ENCODE data around the gene FAM135A. TPM values are rescaled to one million over a fixed set of nuclear protein-coding genes. Genes with fewer than 3 reads are reported as not detected.

The FAM135A gene
- total and polyA plus RNA-seq, 2 donors (not counting 1 experiment from before 2014, with no cell fraction given), result 3.9 to 30.6 TPM

DNA sequence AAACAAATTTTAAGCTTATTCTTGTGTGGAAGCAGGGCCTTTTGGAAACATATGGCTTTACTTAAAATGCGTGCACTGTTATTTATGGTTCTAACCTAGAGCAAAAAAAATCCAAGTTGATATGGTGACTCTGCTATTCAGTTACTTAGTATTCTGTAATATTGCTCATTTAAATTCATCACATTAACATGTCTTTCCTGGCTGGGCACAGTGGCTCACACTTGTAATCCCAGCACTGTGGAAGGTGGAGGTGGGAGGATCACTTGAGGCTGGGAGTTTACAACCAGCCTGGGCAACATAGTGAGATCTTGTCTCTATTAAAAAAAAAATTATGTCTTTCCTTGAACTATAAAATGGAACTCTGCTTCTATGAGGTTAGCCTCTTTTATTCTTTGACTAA, 95.6 kb downstream of the FAM135A start:
- H3K27ac Mint-ChIP-seq, result no peak overlapping the region
- Histone ChIP-seq H3K4me1 (ENCODE audit: control insufficient read depth in 2 of 2, insufficient read depth in 2 of 2, low read length in 2 of 2) (no peaks in the 10 kb centered on the region), H3K36me3 (replicated peaks in 1 of 2; ENCODE audit: control extremely low read depth in 1 of 2, control insufficient read depth in 1 of 2, extremely low read depth in 1 of 2, insufficient read depth in 2 of 2, low read length in 1 of 2) (peaks cover 2 to 5% of the 10 kb centered on the region in 2 experiments), H3K9me3 (ENCODE audit: control extremely low read depth in 1 of 3, control insufficient read depth in 2 of 3, insufficient read depth in 1 of 3, low read length in 2 of 3) (peaks cover 3 to 5% (median 4%) of the 10 kb centered on the region in 3 donors), H3K9ac (ENCODE audit: low read length) (no peak overlapping the region), H3K4me2 (replicated peaks; ENCODE audit: low read depth, low read length, poor library complexity, severe bottlenecking) (no peak overlapping the region), H3K27me3 (replicated peaks in 1 of 4; ENCODE audit: control extremely low read depth in 1 of 4, control insufficient read depth in 3 of 4, insufficient read depth in 4 of 4, low read length in 3 of 4) (no peaks in the 10 kb centered on the region), H3K27ac (ENCODE audit: low read length in 2 of 2) (no peak overlapping the region), H4K20me1 (ENCODE audit: control insufficient read depth, insufficient read depth, low read length, poor library complexity, severe bottlenecking) (no peaks in the 10 kb centered on the region), H3K79me2 (ENCODE audit: control insufficient read depth, insufficient read depth, low read length) (no peaks in the 10 kb centered on the region), H3K4me3 (ENCODE audit: control extremely low read depth in 1 of 5, extremely low read depth in 1 of 5, insufficient read depth in 1 of 5, low read depth in 2 of 5, low read length in 4 of 5) (no peak overlapping the region), H2AFZ (ENCODE audit: insufficient read depth, low read depth, low read length, poor library complexity, severe bottlenecking) (no peak overlapping the region)
- no peak overlapping the region for H3K4me3 Mint-ChIP-seq
- no peak for DNase-seq
- H3K9me3 Mint-ChIP-seq (ENCODE audit: insufficient read depth), result peaks cover 4% of the 10 kb centered on the region
- no peaks in the 10 kb centered on the region for H3K4me1 Mint-ChIP-seq
- POLR2A ChIA-PET, result no interaction called here
- WGBS (ENCODE audit: insufficient coverage), result no CpG with 5 or more reads among the region's 1 CpG
- CTCF ChIA-PET, result no interaction called here
- intact Hi-C loops (cut with micrococcal nuclease), result no loop called here
- H3K27me3 Mint-ChIP-seq, result no peaks in the 10 kb centered on the region
- ATAC-seq (ENCODE audit: low read depth), result no peak
- TF ChIP-seq EZH2 (IDR thresholded peaks at IDR 0.05; ENCODE audit: borderline replicate concordance, insufficient read depth, low read depth, low read length, poor library complexity, severe bottlenecking), result no peak
- TF ChIP-seq, protein P1, sequence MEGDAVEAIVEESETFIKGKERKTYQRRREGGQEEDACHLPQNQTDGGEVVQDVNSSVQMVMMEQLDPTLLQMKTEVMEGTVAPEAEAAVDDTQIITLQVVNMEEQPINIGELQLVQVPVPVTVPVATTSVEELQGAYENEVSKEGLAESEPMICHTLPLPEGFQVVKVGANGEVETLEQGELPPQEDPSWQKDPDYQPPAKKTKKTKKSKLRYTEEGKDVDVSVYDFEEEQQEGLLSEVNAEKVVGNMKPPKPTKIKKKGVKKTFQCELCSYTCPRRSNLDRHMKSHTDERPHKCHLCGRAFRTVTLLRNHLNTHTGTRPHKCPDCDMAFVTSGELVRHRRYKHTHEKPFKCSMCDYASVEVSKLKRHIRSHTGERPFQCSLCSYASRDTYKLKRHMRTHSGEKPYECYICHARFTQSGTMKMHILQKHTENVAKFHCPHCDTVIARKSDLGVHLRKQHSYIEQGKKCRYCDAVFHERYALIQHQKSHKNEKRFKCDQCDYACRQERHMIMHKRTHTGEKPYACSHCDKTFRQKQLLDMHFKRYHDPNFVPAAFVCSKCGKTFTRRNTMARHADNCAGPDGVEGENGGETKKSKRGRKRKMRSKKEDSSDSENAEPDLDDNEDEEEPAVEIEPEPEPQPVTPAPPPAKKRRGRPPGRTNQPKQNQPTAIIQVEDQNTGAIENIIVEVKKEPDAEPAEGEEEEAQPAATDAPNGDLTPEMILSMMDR (IDR thresholded peaks at IDR 0.05), result no peak

DNA sequence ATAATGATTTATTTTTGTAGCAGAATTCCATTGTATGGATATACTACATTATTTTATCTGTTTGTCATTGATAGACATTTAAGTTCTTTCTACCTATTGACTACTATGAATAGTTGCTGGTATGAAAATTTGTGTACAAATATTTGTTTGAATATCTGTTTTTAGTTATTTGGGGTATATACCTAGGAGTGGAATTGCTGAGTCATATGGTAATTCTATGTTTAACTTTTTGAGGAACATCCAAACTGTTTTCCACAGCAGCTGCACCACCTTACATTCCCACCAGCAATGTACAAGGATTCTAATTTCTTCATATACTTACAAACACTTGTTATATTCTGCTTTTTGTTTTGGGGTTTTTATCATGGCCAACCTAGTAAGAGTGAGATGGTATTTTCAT, 97.3 kb downstream of the FAM135A start:
- no peaks in the 10 kb centered on the region for H4K20me1 ChIP-seq (ENCODE audit: control insufficient read depth, insufficient read depth, low read length, poor library complexity, severe bottlenecking)
- H3K4me1 Mint-ChIP-seq, result no peaks in the 10 kb centered on the region

More for the DNA sequence above, 97.3 kb downstream of the FAM135A start:
- Mint-ChIP-seq H3K4me3 (no peak overlapping the region), H3K9me3 (ENCODE audit: insufficient read depth) (no peaks in the 10 kb centered on the region), H3K27me3 (no peaks in the 10 kb centered on the region), H3K27ac (no peak overlapping the region)
- Histone ChIP-seq H3K9me3 (ENCODE audit: control extremely low read depth in 1 of 3, control insufficient read depth in 2 of 3, insufficient read depth in 1 of 3, low read length in 2 of 3) (peaks cover 0 to 3% (median 0%) of the 10 kb centered on the region in 3 donors), H3K27me3 (replicated peaks in 1 of 4; ENCODE audit: control extremely low read depth in 1 of 4, control insufficient read depth in 3 of 4, insufficient read depth in 4 of 4, low read length in 3 of 4) (no peaks in the 10 kb centered on the region), H3K36me3 (replicated peaks in 1 of 2; ENCODE audit: control extremely low read depth in 1 of 2, control insufficient read depth in 1 of 2, extremely low read depth in 1 of 2, insufficient read depth in 2 of 2, low read length in 1 of 2) (peaks cover 0 to 2% of the 10 kb centered on the region in 2 experiments), H3K4me1 (ENCODE audit: control insufficient read depth in 2 of 2, insufficient read depth in 2 of 2, low read length in 2 of 2) (no peaks in the 10 kb centered on the region), H3K27ac (ENCODE audit: low read length in 2 of 2) (no peak overlapping the region), H3K79me2 (ENCODE audit: control insufficient read depth, insufficient read depth, low read length) (no peaks in the 10 kb centered on the region), H3K9ac (ENCODE audit: low read length) (no peak overlapping the region), H3K4me2 (replicated peaks; ENCODE audit: low read depth, low read length, poor library complexity, severe bottlenecking) (no peak overlapping the region), H3K4me3 (ENCODE audit: control extremely low read depth in 1 of 5, extremely low read depth in 1 of 5, insufficient read depth in 1 of 5, low read depth in 2 of 5, low read length in 4 of 5) (no peak overlapping the region), H2AFZ (ENCODE audit: insufficient read depth, low read depth, low read length, poor library complexity, severe bottlenecking) (no peak overlapping the region)
- intact Hi-C loops (cut with micrococcal nuclease), result no loop called here
- DNase-seq (no peak), ATAC-seq (ENCODE audit: low read depth) (no peak)
- TF ChIP-seq EZH2 (IDR thresholded peaks at IDR 0.05; ENCODE audit: borderline replicate concordance, insufficient read depth, low read depth, low read length, poor library complexity, severe bottlenecking), result no peak
- TF ChIP-seq, protein P1 (IDR thresholded peaks at IDR 0.05), result no peak
- POLR2A ChIA-PET, result no interaction called here
- CTCF ChIA-PET, result no interaction called here

Data from B cell (primary cell).